Inflammatory macrophage treated with lipopolysaccharide for 4 hours (primary cell): ENCODE data around the gene PIP5K1B.
A peak's percentile ranks its signal among the peaks of the same experiment; 100 is the strongest.

Experiments
- DNase-seq: peaks from one replicate; pipeline ENCODE4 v3.0.0-alpha.2; 2020

Gene PIP5K1B

DNA sequence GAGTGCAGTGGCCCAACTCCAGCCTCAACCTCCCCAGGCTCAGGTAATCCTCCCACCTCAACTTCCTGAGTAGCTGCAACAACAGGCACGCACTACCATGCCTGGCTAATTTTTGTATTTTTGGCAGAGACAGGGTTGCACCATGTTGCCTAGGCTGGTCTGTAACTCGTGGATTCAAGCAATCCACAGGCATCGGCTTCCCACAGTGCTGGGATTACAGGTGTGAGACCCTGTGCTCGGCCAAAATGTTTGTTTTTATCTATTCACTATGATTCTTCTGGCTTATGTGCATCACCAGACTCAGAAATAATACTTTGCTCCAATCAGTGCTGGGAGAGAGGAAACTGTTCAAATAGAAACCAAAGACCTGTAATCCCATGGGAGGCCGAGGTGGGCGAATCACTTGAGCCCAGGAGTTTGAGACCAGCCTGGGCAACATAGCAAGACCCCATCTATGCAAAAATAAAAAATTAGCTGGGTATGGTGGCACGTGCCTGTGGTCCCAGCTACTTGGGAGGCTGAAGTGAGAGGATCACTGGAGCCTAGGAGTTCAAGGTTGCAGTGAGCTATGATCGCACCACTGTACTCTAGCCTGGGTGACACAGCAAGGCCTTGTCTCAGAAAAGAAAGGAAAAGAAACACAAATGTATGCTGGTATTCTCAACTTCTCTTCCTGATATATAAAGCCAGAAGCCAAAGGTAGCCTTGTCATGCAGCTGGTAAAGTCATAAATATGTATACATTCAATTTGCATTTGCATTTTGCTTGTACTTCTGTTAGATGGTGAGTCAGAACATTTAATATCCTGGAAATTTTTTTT is 4.5 kb downstream of the PIP5K1B start:
- DNase-seq, result no peak

DNA sequence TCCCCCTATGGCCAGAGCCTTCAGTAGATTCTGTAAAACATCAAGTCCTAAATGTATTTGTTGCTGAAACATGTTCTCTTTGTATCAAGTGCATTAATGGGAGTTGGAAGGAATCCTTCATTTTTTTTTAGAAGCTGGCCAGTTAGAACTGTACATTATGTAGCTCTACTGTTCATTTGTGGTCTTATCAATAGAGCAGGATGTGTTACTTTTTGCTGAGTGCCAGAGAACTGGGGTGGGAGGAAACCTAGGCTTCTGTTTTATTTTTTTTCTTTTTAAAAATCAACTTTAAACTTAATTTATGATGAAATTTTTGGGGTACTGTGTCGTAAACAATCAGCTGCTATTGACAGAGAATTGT is 5.1 kb downstream of the PIP5K1B start:
- no peak for DNase-seq

DNA sequence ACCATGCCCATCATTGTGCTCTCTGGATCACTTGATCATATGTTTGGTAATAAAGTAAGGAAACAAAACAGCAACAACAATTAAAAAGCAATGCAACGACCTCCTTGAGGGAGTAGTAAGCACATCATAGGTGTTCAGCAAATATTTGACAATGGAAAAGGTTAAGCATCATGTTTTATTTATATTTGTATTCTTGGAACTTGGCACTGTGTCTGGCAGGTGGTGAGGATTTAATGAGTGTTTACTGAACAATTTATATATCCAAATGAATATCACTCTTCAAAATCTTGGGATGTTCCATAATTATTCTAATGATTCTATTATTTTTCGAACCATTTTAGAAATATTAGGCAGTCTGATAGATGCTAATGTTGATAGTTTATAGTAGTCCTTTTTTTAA is 6.2 kb downstream of the PIP5K1B start:
- no peak for DNase-seq

DNA sequence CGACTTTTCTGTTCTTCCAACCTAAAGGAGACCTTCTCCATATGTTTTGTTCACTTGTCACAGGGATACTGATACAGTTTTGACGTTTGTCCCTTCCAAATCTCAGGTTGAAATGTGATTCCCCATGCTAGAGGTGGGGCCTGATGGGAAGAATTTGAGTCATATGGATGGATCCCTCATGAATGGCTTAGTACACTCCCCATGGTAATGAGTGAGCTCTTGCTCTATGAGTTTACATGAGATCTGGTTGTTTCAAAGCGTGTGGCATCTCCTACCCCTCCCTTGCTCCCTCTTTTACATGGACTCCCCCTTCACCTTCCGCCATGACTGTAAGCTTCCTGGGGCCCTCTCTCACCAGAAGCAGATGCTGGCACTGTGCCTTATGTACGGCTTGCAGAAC is 6.9 kb downstream of the PIP5K1B start:
- DNase-seq, result no peak

DNA sequence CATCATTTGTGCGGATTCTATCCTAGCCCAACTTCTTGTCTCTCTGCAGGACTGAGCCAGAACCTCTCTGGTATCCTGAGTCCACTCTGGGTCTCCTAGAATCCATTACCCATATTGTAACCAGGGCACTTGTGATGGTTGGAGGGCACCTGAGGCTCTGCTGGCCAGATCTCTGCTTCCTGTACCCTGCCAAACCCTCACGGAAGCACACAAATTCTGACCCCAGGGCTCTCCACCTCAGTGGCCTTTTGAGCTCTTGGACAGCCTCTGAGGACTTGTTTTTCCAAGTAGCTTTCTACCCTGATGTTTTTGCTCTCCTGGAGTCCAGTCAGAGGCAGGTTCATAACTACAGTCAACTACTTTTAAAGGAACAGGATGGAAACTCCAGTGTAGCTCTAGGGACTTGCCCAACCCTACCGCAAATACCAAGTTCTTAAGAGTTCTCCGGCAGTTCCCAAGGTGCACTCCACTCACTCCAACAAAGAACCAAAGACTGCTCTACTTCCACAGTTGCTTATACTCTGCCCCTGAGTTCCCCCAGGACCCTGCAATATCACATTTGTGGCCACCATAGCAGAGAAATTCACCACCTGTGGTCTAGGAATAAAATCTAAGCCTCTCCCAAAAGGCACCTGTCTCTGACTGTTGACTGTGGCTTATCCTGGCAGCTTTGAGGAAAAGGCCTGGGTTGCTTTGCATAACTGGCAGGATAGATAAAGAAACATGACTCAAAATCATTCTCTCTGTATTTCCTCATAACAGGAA is 9.6 kb downstream of the PIP5K1B start:
- DNase-seq, result no peak

- no peak for DNase-seq
These were observed 10.1 kb downstream of the PIP5K1B start for GRCh38 chr9:68715181-68715456.

DNA sequence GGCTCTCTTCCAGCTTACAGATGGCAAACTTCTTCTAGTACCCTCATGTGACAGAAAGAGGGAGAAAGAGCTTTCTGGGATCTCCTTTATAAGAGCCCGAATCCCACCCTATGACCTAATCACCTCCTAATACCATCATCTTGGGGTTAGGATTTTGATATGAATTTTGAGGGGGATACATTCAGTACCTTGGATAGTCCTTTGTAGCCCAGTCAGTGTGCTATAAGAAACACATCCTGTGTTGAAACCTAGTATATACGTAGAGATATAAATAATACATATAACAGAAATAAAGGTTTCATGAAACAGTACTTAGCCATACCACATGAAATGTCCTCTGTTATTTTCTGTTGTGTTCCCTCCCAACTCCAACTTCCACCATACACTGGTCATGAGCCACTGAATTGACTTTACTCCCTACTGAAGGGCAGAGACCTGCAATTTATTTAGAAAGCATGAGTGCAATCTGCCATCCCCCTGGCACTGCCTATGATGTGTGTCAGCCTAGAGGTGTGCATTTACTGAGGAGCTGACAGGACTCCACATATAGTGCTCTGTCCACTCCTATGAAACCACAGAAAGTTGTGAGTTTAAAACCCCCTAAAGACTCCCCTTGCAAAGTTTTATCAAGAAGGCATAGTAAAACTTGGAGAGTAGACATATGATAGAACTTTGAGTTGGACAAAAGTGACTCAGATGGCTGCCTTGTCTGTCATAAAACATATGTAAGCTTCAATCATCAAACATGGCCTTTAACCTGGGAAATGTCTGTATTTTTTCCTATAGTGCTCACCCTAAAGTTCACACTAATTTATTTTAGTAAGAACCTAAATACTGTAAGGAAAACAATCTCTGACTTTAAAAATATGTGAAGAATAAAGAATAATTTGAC is 12.8 kb downstream of the PIP5K1B start:
- no peak for DNase-seq

- DNase-seq, result no peak
These were observed 14.8 kb downstream of the PIP5K1B start for GRCh38 chr9:68719847-68720246.

- peak; percentile 69 for DNase-seq
These were observed 15.7 kb downstream of the PIP5K1B start for GRCh38 chr9:68720656-68721313.

DNA sequence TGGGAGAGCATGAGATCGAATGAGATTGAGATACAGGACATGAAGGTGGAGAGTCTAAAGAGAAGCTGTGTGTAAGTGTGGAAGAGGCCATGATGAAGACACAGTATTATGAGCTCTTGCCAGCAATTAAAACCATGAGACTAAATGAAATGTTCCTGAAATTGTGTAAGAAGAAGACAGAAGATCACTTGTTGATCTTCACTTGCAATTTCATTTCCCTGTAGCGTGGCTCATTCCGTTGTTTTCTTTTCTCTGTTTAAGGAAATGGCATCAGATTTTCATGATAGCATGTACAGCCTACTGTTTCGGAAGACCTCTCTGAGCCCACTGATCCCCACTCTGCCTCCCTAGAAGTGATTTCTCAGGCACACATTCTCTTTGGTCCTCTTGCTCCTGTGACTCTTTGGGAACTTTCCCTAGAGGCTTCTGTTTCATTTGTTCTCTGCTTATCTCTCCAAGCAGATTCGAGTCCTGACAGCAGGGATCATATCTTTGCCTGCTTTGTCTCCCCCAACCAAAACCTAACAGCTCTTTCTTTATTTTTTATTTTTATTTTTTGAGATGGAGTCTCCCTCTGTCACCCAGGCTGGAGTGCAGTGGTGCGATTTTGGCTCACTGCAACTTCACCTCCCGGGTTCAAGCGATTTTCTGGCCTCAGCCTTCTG is 16.8 kb downstream of the PIP5K1B start:
- peak; percentile 78 for DNase-seq

GRCh38 chr9:68725070-68725469 is 20.0 kb downstream of the PIP5K1B start:
- DNase-seq, result no peak

DNA sequence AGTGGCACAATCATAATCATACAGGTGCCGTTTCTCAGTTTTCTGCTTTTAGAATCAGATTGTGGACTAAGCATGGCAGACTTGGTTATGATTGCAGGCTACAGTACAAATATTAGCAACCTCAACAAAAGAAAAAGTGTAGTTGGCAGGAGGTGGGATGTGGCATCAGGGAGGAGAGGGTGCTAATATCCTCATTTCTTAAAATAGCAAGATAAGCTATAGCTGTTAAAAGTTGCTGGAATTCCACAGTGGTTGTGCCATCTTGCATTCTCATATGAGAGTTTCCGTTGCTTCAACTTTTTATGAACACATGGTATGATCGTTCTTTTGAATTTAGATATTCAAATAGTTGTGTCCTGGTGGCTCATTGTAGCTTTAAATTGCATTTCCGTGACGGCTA is 21.4 kb downstream of the PIP5K1B start:
- no peak for DNase-seq

DNA sequence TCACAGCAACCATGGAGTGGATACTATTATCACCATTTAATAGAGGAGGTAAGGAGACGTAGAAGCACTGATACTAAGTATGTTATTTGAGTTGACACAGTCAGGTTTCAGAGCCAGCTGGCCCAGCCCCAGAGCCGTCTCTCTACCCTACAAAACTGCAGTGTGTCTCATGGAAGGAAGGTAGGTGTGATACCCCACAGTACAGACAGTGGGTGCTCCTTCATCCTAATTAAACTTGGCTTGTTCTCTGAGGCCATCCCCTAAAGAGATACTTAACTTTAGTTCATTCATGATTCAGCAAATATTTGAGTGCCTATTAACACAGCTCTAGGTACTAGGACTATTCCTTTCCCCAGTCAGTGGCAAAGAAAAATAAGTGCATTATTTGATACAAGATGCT is 22.6 kb downstream of the PIP5K1B start:
- DNase-seq, result no peak

GRCh38 chr9:68728731-68729130 is 23.7 kb downstream of the PIP5K1B start:
- DNase-seq, result no peak

DNA sequence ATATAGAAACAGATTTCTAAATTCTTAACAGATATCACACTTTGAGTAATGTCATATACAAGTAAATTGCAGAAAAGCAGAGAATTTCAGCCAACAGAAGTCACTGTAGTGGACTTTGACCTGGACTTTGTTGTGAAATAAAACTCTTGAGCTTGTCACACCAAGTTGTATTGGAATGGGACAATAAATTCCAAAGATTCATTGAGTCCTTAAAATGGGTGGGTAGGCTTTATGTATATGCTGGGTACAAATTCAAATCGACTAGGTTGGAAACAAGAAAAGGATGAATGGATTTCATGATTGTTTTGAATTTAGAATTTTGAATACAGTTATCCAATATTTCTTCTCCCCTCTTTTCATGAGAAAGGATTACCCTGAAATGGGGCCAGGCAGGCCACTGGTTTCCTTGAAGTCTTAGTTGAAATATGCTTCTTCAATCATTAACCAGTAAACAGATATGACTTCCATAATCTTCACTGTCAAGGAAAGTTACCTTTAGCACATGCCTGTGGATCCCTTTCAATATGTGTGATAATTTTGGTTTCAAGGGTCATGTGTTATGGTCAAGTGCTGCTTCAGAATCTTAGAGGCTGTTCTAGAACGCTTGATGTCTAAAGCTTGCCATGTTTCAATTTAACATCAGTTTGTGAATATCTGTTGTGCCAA is 25.7 kb downstream of the PIP5K1B start:
- DNase-seq, result no peak

- DNase-seq, result no peak
These were observed 26.8 kb downstream of the PIP5K1B start for GRCh38 chr9:68731857-68732256.

- no peak for DNase-seq
These were observed 27.5 kb downstream of the PIP5K1B start for GRCh38 chr9:68732405-68733020.

- DNase-seq, result no peak
These were observed 28.0 kb downstream of the PIP5K1B start for GRCh38 chr9:68733021-68733405.

- no peak for DNase-seq
These were observed 33.3 kb downstream of the PIP5K1B start for GRCh38 chr9:68738358-68738757.

DNA sequence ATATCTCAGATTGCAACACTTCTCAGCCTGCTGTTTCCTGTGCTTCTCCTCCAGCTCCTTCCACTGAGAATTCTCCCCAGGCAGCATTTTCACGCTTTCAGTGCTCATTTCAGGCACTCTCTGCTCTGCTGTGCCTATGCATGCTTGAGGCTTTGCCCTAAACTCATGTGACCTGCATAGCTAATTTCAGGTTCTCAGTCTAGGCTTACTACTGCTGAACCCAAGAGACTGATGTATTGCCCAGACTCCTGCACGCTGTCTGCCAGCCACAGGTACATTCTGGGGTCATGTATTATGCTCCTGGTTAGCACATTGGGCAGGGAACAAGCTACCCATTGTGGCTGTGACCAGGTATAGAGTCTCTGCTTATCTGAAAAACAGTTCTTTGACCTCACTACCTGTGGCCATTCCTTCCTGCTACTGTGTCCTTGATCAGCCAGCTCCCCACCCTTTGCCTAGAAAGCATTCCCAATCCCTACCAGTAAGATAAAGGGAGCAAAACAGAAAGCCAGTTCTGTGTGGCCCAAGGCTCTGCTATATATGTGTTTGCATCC is 34.7 kb downstream of the PIP5K1B start:
- DNase-seq, result no peak

DNA sequence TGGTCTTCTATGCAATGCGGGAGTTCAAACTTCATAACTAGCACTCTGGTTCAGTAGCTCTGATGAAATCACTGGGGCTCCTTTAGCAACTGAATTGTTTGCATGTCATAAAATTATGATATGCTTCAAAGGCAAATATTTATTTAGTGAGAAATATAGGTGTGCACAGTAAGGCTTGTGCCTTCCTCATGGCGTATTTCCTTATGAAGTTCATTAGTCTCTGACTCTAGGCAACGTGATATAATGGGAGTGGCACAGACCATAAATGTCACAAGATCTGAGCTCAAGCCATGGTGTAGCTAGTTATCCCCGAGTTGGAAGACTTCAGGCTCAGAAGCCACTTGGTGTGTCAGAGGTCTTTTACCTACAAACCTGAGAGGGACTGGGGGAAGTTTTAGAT is 35.5 kb downstream of the PIP5K1B start:
- no peak for DNase-seq
